ENCODE measurements around the gene SLX4IP.

- TF ChIP-seq CTCF (IDR thresholded peaks at IDR 0.05) = no peak
- TF ChIP-seq EP300 (IDR thresholded peaks at IDR 0.05) = no peak
- no peak for TF ChIP-seq POLR2A (IDR thresholded peaks at IDR 0.05)
- TF ChIP-seq POLR2AphosphoS5 (IDR thresholded peaks at IDR 0.05) = no peak
Measured at GRCh38 chr20:10559266-10559665, 124.2 kb downstream of the SLX4IP start.
